HG03135 (cell line): ENCODE results near the gene EMILIN1.
"Not testable (repeated sequence)": the region's sequence is repeated elsewhere in the genome, so short reads cannot be mapped to it uniquely, and the experiment has no call there.

Source experiments
- ATAC-seq: cut with Tn5 transposase; IDR thresholded peaks from one replicate; pipeline ENCODE4 v1.9.1; 2021; ENCODE audit warnings: mild to moderate bottlenecking, moderate library complexity; ENCODE audit not compliant: unreplicated experiment

EMILIN1 gene

DNA sequence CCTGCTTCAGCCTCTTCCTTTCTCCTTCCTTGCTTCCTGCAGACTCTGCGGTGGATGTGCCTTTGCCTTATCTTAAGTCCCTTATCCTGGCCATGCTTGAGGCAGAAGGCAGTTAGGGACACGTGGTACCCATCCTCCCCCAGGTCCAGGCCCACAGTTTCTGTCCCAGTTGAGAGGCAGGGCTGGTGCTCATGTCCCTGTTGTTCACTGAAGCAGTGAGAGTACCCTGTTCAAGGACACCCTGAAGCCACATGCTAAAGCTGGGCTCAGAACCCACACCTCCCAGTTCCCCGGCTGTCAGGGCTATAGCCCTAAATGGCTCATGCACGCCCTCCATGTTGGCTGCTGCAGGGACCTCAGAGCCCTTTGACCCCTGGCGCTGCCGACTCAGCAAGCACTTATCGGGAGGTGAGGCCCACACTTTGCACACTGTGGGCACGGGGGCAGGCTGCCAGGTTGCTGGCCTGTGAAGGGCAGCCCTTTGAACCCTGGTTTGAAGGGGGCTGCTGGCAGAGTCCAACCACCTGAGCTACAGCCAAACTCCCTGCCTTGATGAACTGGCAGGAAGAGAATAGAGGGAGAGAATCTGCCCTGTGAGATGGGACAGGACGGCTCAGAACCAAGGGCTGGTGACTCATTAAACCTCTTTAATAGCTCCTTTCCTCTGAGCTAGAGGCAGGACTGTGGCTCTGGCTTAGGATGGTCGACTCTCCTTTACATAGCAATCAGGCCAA, 14.4 kb downstream of the EMILIN1 start:
- ATAC-seq, result no peak

DNA sequence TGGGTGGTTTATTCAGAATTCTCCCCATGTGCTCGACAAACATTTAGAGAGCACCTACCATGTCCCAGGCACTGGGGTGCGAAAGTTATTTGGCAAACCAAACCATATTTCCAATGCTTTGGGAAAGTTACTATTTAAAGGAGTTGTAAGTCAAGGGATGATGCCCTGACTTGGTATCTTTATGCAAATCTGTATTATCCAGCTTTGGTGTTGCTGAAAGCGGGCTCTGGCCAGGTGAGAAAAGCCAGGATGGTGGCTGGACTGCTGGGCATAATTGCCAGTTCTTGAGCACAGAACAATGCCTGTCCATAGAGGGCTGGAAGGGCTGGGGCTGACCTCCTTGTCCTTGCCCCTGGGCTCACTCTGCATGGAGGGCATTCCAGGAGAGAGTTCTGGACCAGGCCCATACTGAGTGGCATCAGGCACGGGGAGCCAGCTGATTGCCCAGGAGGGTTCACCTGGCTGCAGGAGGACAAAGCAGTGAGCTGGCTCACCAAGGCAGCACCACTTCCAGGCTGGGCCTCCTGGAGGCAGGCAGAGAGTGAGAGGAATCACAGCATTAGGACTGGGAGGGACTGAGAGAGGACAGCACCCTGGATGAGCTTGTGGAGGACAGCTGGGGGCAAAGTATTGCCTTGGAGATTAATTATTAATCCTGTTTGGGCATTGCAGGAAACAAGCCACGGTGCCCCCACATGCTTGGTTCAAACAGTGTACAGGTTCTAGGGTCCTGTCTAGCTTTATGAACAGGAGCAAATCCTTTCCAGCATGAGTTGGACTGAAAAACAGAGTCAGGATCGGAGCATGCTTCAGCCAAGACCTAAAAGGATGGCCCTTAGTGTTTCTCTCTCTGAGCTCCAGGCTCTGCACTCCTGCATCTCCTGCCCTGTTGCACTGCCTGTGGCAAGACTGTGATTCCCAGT, 15.3 kb downstream of the EMILIN1 start:
- ATAC-seq, result no peak

DNA sequence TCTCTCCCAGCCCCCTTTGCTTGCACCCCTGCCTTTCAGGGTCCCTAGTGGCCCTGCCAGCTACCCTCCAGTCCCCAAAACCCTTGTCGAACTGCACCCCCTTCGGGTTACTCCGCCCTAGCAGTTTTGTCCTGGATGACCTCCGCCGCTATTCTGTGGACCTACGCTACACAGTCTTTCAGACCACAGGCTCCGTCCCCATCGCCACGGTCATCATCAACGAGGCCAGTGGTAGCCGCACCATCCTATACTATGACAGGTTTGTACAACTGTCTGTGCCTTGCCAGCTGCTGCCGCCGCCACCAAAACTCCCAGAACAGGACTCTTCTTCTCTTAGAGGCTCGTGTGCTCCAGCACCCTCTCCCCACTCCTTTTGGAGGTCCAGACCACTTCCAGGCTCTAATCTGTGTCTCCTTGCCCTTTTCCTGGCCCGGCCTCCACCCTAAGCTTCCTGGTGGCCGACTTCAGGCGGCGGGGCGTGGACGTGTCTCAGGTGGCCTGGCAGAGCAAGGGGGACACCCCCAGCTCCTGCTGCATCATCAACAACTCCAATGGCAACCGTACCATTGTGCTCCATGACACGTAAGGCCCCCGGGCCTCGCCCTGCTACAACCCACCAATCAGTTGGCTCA, 16.1 kb downstream of the EMILIN1 start:
- no peak for ATAC-seq

DNA sequence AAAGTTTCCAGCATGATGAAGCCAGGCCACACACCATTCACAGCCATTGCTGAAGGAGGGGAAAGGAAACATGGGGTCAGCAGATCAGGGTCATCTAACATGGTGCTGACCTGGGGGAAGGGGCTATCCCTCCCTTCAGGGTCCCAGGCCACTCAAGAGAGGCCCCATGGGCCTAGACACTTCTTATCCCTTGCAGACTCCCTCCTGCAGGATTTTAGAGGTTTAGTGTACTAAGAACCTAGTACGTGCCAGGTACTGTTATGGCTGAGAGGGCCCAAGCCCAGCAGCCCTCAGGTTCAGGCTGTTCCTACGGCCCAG, 17.0 kb downstream of the EMILIN1 start:
- no peak for ATAC-seq

DNA sequence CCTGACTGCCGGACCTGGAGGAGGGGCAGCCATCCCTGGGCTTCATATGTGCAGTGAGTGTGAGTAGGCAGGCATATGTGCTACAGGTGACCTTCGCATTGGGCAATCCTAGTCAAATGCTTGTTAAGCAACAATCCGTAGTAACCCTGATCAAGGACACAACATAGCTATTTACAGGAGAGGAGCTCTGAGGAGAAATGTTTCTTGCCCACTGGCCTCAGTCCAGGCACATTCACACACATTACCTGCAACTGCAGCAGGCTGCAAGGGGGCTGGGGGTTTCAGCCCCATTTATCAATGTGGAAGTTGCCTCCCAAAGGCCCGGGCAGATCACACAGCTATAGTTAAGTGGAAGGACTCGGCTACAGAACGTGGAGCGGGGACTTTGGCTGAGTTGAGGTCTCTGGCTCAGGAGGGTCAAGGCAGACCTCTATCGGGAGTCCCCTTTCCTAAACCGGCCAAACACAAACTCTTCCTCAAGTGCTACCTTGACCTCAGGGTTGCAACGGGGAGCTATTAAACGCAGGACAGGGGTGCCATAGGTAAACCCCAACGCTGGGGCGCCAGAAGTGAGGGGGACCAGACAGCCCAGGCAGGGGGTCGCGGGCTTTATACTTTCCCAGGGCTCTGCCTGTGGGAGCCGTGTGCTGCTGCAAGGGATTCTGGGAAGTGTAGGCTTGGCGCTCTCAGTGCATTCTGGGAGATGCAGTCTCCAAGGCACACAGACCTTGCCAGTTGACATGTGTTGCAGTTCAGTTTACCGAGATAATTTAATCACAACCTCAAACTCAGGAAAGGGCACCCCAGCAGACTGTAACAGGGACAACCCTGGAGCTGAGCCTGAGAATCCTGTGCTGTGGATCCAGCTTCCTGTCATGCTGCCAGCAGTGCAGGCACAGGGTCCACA, 17.6 kb downstream of the EMILIN1 start:
- ATAC-seq, result no peak

DNA sequence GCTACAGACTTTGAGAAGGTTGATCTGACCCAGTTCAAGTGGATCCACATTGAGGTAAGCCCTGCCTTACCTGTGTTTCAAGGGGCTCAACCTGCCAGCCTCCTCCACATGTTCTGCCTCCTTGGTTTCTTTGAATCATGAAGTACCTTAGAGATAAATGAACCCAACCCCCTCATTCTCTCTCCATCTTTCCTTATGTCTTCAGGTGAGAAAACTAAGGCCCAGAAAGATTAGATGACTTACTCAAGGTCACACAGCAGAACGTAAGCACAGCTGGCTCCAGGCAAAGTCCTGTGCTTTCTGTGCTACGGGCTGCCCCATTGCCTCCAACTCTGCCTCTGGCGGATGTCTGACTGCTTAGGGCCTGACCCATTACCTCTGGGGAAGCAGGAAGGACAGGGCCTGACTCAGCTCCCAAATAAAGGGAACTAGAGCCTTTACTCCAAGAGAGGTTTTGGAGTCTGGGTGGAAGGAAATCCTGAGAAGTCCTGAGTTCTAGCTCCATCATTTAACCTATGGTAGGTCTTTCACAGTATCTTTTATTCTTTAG, 18.4 kb downstream of the EMILIN1 start:
- ATAC-seq, result no peak

DNA sequence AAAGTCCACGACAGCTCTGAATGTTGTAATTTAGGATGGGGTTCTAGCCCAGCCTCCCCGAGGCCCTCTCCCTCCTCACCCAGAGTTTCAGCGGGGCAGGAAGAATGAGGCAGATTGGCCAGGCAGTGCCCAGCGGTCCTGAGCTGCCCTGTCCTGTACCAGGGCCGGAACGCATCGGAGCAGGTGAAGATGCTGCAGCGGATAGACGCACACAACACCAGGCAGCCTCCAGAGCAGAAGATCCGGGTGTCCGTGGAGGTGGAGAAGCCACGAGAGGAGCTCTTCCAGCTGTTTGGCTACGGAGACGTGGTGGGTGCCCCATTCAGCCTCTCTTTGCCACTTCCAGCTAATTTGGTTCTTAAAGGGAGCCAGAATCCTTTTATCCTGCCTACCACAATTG, 18.9 kb downstream of the EMILIN1 start:
- ATAC-seq, result no peak

DNA sequence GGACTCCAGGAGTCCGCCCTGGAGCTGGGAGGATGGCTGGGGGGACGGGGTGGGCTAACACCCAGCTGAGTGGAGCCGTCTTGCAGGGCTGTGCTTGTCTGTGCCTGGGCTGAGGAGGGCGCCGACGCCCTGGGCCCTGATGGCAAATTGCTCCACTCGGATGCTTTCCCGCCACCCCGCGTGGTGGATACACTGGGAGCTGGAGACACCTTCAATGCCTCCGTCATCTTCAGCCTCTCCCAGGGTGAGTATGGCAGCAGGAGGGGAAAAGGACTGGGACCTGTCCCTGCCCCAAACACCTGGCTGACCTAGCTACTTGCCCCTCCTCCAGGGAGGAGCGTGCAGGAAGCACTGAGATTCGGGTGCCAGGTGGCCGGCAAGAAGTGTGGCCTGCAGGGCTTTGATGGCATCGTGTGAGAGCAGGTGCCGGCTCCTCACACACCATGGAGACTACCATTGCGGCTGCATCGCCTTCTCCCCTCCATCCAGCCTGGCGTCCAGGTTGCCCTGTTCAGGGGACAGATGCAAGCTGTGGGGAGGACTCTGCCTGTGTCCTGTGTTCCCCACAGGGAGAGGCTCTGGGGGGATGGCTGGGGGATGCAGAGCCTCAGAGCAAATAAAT, 21.0 kb downstream of the EMILIN1 start:
- ATAC-seq, result no peak

DNA sequence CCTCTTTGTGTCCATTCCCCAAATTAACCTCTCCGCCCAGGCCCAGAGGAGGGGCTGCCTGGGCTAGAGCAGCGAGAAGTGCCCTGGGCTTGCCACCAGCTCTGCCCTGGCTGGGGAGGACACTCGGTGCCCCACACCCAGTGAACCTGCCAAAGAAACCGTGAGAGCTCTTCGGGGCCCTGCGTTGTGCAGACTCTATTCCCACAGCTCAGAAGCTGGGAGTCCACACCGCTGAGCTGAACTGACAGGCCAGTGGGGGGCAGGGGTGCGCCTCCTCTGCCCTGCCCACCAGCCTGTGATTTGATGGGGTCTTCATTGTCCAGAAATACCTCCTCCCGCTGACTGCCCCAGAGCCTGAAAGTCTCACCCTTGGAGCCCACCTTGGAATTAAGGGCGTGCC, 21.6 kb downstream of the EMILIN1 start:
- ATAC-seq, result no peak

DNA sequence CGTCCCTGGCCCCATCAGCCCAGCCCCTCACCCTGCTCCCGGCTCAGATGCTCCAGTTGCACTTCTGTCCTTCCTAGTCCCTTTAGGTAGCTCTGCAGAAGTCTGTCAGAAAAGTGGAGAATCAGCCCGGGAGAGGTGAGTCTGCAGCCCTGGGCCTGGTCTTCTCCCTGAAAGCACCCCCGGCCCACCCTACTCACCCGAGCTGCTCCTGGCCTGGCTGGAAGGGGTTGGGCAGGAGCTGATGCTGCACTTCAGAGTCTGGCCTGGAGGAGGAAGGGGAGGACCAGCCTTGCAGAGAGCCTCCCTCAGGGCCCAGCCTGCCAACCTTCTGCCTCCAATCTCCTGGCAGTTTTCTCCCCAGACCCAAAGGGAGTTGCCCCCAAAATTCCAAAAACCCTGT, 23.9 kb downstream of the EMILIN1 start:
- no peak for ATAC-seq

DNA sequence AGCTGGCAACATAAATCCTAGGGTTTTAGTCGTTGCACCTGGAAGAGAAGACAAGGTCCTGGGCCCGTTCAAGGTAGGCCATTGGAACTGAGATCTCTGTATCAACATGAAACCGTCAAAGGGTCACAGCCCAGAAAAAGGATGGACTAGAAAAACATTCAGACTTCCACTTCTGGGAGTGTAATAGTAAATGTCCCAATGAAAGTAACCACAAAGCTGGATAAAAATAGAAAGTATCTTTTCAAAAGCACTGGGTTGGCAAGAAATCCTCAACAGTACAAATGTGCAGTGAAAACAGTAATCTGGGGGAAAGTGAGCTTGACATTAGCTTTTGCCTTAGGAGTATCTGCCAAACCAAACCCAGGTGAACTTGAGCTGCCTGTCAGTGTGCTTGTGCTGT, 27.6 kb downstream of the EMILIN1 start:
- no peak for ATAC-seq

DNA sequence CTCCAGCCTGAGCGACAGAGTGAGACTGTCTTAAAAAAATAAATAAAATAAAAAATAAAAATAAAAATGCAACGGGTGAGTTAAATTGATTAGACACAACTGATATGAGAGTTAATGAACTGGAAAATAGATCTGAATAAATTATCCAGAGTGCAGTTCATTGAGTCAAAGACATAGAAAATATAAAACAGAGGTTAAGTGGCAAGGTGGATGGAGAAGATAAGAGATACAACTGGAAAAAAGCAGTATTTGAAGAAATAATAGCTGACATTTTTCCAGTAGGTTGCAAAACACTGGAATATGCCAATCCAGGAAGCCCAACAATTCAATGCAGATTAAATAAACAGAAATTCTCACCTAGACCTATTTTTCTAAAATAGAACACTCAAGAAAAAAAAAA, 29.8 kb downstream of the EMILIN1 start:
- ATAC-seq, result no peak

DNA sequence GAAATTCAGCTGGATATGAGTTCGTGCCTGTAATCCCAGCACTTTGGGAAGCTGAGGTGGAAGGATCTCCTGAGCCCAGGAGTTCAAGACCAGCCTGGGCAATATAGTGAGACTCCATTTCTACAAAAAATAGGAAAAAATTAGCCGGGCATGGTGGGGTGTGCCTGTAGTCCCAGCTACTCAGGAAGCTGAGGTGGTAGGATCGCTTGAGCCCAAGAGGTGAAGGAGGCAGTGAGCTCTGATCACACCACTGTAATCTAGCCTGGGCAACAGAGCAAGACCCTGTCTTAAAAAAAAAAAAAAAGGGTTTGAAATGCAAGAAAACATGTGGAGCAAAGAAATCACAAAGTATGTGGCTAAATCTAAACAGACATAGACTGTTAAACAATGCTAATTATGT, 30.7 kb downstream of the EMILIN1 start:
- ATAC-seq, result no peak

DNA sequence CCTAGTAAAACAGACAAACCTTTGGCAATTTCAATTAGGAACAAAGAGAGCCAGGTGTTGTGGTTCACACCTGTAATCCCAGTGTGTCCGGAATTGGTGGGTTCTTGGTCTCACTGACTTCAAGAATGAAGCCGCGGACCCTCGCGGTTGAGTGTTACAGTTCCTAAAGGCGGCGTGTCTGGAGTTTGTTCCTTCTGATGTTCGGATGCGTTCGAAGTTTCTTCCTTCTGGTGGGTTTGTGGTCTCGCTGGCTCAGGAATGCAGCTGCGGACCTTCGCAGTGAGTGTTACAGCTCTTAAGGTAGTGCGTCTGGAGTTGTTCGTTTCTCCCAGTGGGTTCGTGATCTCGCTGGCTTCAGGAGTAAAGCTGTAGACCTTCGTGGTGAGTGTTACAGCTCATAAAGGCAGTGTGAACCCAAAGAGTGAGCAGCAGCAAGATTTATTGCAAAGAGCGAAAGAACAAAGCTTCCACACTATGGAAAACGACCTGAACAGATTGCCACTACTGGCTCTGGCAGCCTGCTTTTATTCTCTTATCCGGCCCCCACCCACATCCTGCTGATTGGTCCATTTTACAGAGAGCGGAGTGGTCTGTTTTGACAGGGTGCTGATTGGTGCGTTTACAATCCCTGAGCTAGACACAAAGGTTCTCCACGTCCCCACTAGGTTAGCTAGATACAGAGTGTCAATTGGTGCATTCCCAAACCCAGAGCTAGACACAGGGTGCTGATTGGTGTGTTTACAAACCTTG, 32.4 kb downstream of the EMILIN1 start:
- ATAC-seq, result not testable (repeated sequence)

DNA sequence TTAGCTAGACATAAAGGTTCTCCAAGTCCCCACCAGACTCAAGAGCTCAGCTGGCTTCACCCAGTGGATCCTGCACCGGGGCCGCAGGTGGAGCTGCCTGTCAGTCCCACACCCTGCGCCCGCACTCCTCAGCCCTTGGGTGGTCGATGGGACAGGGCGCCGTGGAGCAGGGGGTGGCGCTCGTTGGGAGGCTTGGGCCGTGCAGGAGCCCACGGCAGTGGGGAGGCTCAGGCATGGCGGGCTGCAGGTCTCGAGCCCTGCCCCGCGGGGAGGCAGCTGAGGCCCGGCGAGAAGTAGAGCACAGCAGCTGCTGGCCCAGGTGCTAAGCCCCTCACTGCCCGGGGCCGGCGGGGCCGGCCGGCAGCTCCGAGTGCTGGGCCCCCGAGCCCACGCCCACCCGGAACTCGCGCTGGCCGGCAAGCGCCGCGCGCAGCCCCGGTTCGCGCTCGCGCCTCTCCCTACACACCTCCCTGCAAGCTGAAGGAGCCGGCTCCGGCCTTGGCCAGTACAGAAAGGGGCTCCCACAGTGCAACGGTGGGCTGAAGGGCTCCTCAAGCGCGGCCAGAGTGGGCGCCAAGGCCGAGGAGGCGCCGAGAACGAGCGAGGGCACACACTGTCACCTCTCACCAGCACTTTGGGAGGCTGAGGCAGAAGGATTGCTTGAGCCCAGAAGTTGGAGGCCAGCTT, 33.1 kb downstream of the EMILIN1 start:
- not testable (repeated sequence) for ATAC-seq

DNA sequence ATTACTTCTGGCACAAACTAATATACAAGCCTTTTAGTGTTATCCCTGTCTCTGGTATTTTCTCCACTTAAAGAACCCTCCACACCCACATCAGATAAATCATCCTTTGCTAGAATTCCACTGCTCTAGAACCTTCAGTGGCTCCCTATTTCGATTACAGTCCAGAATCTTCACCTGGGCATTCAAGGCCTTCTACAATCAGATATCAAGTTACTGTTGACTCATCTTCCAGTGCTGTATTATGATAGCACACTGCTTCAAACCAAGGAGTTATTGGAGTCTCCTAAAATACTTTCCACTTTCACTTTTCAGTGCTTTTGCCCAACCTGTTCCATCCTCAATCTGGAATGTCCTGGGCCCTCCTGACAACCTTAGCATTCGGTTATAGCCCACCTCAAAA, 37.1 kb downstream of the EMILIN1 start:
- no peak for ATAC-seq

DNA sequence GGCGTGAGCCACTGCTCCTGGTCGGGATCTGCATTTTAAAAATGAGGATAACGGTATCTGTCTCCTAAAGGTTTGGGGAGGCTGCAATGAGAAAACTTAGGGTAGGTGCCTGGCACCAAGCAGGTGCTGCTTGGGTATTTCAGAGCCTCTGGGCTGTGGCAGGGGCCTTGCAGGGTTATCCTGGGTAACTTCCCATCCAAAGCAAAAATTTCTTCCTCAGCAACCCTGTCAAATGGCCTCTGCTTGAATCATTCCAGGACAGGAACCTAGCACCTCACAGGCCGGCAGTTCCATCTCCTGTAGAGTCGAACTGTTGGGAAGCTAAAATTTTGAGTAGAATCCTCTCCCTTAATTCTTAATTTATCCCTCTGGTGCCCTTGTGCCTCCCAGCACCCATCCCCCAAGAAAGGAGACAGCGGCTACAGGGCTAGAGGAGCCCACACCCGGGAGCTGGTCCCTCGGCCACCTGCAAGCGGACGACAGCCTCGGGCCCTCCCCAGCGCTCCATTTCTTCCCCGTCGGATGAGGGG, 39.6 kb downstream of the EMILIN1 start:
- ATAC-seq, result no peak

DNA sequence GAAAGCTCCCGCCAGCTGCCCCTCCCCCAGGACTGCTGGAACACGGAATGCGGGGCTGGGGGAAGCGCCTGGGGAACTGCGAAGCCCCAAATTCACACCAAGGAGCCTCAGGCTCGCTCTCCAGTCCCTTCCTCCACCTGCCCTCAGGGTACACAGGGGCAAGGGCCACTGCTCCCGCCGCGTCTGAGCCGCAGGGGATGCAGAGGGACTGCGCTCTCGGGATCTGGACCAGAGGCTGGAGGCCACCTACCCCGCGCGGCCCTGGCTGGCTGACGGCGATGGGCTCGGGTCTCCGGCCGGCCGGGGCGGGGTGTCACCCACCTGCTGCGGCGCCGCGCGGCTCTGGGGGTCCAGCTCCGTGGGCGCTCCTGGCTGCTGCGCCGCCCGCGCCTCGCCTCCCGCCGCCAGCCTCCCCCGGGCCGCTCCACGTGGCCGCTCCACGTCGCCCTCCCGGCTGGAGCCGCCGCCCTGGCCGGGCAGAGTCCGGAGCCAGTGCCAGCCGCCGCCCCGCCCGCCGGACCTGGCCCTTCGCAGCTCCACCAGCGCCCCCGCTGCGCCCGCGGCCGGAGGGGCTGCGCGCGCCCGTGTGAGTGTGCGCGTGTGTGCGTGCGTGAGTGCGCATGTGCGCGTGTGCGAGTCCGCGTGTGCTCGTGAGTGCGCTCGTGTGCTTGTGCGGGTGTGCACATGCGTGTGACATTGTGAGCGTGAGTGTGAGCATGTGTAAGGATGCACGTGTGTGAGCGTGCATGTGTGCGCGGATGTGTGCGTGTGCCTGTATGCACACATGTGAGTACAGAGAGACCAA, 40.3 kb downstream of the EMILIN1 start, which contains the start of gene CGREF1:
Gene CGREF1, minus strand, starts transcription at position 604 of the 805 bp plus-strand sequence. CDS start 14,762 bp downstream, outside the sequence.
- ATAC-seq, result no peak
